ENCODE measurements around the gene NXN.
"Not testable (repeated sequence)": the region's sequence is repeated elsewhere in the genome, so short reads cannot be mapped to it uniquely, and the experiment has no call there.

The NXN gene

DNA sequence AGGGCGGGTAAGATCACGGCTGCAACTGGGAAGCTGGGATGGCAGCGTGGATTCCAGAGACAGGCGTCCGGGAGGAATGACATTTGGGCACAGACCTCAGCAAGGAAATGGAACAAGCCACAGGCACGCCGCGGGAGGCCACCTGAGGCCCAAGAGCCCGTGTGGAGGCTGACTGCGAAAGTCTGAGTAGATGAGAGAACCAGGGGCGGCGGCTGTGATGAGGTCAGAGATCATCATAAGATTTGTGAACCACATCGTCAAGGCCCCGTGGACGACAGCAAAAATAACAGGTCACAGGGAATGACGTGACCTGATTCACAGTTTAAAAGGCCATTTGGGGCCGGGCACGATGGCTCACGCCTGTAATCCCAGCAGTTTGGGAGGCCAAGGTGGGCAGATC lies 149.2 kb downstream of the NXN start:
- no peak for DNase-seq (ENCODE audit: low read depth in 3 of 3)

- not testable (repeated sequence) for DNase-seq (ENCODE audit: low read depth in 3 of 3)
Measured at GRCh38 chr17:829614-830013, 150.0 kb downstream of the NXN start.

DNA sequence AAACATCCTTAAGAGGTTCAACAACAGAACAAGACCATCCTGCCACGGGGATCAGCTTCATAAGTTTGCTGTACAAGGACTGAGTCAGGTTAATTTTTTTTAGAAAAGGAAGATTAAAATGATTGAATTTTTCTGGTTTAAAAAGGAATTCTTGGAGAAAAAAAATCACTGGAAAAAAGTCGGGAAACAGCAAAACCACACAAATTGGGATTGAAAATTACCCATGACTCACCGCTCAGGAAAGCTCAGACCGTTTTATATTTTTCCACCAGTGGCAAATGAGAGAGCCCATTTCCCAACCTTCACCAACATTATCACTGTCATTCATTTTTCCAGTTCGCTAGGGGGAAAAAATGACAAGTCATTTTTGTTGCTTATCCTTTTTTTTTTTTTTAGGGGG lies 150.8 kb downstream of the NXN start:
- DNase-seq (ENCODE audit: low read depth in 3 of 3): no peak

- DNase-seq (ENCODE audit: low read depth in 3 of 3): no peak
Measured at GRCh38 chr17:826778-827177, 152.8 kb downstream of the NXN start.

DNA sequence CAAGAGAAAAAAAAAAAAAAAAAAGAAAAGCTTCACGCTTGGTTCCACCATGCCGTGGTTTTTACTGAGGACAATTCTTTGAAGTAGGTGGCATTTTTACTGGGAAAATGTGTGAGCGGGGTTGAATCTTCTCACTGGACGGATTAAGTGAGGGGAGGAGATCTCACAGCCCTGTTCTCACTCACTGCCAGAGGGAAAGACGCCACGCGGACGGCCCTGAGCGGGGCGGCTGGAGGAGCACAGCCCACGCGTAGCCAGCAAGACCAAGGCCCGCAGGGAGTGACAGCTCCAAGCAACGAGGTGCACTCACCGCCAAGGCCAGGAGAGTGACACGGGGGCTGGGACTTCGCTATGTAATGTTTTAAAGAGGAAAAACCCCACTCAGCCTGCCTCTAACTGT lies 154.4 kb downstream of the NXN start:
- no peak for DNase-seq (ENCODE audit: low read depth in 3 of 3)

GRCh38 chr17:824378-824777 lies 155.2 kb downstream of the NXN start:
- DNase-seq (ENCODE audit: low read depth in 3 of 3): no peak

DNA sequence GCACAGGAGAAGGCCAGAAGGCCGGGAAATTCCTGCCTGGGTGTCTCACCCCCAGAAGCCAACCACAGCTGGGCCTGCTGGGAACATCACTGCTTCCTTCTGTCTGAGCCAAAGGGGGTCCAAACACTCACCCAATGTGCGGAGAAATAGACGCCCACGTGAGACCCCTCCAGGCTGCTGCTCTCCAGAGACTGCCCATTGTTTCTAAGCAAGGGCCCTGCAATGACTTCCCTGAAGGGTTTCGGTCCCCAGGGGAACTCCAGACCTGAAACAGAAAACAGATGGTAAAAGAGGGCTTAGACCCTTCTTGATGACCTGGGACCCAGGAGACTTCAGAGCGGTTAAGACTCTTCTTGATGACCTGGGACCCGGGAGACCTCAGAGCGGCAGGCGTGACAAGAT lies 156.1 kb downstream of the NXN start:
- no peak for DNase-seq (ENCODE audit: low read depth in 3 of 3)

- no peak for DNase-seq (ENCODE audit: low read depth in 3 of 3)
Measured at GRCh38 chr17:819251-819650, 160.3 kb downstream of the NXN start.

DNA sequence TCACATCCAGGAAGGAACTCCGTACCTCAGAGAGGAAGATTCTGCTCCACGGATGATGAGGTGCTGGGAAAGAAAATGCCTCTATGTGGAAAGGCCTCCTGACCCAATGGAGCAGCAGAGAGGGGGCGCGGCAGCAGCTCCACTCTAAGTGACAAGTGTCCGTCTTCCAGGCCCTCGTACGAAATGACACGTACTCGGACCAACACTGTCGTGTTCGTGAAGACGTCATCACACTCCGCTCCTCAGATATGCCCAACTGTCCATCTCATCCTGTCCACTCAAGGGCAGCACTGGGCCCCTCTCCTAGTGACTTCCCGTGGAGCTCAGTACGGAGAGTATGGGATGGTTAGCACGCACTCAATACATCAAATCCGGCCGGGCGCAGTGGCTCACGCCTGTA lies 165.2 kb downstream of the NXN start:
- no peak for DNase-seq (ENCODE audit: low read depth in 3 of 3)

DNA sequence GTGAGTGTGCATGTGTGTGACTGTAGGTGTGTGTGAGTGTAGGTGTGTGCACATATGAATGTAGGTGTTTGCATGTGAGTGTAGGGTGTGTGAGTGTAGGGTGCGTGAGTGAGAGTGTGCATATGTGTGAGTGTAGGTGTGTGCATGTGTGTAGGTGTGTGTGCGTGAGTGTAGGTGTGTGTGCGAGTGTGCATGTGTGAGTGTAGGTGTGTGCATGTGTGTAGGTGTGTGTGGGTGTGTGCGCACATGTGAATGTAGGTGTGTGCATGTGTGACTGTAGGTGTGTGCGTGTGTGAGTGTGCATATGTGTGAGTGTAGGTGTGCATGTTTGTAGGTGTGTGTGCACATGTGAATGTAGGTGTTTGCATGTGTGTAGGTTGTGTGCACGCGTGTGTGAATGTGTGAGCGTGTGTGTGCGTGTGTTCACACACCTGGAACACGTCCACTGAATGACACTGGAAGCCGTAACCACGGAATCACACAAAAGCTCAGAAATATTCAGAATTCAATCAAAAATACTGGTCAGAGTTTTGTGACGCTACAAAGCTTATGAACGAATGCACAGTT lies 166.9 kb downstream of the NXN start:
- no peak for DNase-seq (ENCODE audit: low read depth in 3 of 3)

DNA sequence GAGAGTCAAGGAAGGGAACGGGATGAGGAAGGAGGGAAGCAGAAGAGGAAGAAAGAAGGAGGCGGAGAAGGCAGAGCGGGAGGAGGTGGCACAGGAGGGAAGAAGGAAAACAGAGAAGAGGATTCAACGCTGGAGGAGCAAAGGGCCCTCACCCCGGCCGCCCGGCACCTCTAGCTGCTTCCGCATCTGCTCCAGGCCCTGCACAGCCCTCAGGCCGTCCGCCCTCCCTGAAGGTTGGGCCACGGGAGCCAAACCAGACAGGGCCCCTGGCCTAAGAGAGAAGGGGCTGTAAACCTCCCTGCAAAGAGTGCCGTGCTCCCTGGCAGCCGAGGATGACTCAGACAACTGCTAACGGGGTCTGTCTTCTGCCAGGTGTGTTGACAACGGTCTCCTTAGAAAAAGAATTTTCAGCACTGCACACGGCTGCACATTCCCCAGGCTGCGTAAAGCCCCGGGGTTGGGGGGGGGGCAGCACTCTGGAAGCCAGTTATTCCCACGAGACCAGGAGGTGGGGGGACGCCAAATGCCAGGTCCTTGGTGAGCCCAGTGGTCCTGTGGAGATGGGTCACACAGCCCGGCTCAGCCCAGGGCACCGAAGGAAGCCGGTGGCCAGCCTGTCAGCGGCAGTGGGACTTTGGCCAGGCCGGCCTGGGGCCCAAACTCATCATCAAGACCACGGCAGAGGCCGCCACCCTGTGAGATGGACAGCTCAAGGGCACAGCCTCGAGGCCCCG lies 168.4 kb downstream of the NXN start:
- DNase-seq (ENCODE audit: low read depth in 3 of 3): no peak

DNA sequence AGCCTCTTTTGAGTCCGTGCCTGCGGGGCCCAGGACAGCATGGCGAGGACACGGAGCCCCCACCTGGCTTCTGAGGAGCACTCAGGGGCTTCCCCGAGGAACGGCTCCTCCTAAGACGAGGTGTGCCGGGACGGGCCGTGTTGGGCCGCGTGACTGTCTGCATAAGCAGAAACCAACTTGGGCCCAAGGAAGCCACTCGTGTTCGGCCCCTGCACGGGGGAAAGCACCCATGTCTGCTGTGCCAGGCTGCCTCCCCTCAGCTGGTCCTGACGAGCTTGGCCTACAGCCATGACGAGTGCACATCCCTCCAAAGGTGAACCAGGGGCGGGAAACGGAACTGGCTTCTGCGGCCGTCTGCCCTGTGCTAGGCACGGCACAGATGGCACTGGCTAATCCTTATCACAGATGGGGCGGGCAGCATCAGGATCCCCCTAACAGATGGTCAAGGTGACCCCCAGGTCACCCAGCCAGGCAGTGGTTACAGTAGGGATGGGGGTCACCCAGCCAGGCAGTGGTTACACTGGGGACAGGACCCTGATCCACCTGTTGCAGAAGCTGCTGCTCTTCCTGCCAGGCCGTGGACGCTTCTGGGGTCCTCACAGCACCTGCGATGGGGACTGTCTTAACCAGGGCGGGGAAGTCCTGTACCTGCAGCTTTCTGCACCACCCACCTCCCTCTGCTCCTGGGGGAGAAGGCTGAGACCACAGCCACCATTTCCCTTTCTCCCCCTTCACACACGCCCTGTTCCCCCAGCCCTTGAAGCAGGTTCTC lies 171.9 kb downstream of the NXN start:
- DNase-seq (ENCODE audit: low read depth in 3 of 3): no peak

DNA sequence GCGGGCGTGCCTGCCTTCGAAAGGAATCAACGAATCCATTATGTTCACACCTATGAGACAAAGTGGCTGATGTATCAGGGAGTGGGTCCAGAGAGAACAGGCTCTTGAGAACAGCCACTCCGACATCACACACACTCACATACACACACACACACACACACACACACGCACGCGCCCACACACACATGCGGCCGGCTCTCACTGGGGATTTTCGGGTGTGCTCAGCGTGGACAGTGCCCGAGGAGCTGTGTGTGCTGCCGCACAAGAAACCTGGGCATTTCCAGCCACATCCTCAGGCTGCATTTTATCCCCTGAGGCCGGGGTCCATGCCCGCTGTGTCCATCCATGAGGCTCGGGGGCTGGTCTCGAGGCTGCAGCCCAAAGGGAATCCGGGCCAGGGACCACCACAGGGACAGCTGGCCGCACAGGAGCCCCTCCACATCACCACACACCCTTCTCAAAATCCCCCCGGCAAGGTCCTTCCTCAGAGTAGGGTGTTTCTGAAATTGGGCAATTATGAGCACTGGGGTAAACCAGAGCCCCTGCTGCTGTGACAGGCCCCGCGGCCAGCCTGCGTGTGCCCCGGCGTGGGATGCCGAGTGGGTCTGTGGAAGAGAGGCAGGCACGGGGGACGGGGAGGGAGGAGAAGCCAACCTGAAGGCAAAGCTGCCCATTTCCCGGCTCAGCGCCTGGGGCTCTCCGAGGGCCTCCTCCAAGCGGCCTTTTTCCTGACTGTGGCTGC lies 172.6 kb downstream of the NXN start:
- no peak for DNase-seq (ENCODE audit: low read depth in 3 of 3)

GRCh38 chr17:806346-806745 lies 173.2 kb downstream of the NXN start:
- no peak for DNase-seq (ENCODE audit: low read depth in 3 of 3)

DNA sequence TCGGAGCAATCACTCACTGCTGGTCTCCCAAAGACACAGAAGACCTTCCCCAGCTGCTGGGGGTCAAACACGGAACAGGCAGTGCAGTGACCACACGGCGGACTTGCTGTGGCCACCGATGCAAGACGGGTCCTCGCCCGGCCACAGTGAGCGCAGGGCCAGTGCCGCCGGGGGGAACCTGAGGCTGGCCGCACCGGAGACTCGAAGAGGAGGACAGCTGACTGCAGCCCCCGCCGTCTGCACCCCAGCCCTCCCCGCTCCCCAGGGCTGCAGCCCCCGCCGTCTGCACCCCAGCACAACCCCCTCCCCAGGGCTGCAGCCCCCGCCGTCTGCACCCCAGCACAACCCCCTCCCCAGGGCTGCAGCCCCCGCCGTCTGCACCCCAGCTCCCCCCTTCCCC lies 173.7 kb downstream of the NXN start:
- not testable (repeated sequence) for DNase-seq (ENCODE audit: low read depth in 3 of 3)

GRCh38 chr17:804541-805435 lies 174.8 kb downstream of the NXN start:
- no peak for DNase-seq (ENCODE audit: low read depth in 3 of 3)

- no peak for DNase-seq (ENCODE audit: low read depth in 3 of 3)
Measured at GRCh38 chr17:802901-803881, 176.4 kb downstream of the NXN start.

DNA sequence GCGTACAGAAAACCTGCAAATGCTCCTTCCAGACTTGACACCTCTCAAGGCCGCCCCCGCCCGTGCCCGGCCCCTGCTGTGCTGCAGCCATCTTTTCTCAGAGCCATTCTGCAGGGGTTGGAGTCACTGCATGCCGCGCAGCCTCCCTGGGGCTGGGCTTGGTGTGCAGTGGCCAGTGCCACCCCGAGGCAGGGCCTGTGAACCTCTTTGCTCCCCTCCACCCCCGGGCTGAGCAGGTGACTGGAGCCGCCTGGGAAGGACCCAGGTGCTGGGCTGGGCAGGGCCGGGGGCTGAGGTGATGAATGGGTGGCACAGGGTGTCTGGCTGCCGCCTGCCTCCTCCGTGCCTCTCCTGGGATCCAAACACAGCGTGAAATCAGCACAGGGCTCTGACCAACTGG lies 177.1 kb downstream of the NXN start:
- no peak for DNase-seq (ENCODE audit: low read depth in 3 of 3)

DNA sequence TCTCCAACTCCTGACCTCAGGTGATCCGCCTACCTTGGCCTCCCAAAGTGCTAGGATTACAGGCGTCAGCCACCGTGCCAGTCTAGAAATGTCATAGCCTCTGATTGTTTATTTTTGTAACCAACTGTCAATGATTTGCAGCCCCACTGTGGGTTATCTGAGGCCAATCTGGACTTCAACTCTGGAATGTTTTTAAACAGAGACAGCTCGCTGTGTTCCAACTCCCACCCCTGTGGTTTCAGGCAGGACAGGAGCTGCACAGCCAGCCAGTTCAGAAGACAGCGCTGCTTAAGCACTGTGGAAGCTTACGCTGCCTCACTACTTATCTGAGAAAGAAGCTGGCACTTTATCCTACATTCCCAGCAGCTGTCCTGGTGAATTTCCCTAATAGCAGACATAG lies 177.9 kb downstream of the NXN start:
- DNase-seq (ENCODE audit: low read depth in 3 of 3): no peak

All from stimulated activated CD4-positive, alpha-beta T cell treated with anti-CD3 and anti-CD28 coated beads, TNF-alpha, amount 100 ng/mL, for 24 hours (primary cell).